Prostate gland (tissue), 2 donors: ENCODE measurements around the gene RSRC1.

Source experiments
- CTCF ChIP-seq, 4 experiments: fragments of 200-600 bp in 2 of 4; fragments of 450-650 bp in 2 of 4; sonication (generic) in 2 of 4; IDR thresholded peaks; 1 replicate in 3 of 4; 2 replicates in 1 of 4; pipeline ENCODE4 v1.5.1; 2016 to 2019; ENCODE audit warnings: antibody characterized with exemption in 4 of 4, mild to moderate bottlenecking in 2 of 4, moderate library complexity in 2 of 4
- POLR2AphosphoS5 ChIP-seq: sonication (generic); formaldehyde crosslinking; IDR thresholded peaks from one replicate; pipeline ENCODE4 v1.6.1; 2017; ENCODE audit warnings: antibody characterized with exemption

GRCh38 chr3:158217992-158218391 lies 108.1 kb downstream of the RSRC1 start:
- TF ChIP-seq POLR2AphosphoS5: no peak
- TF ChIP-seq CTCF (IDR thresholded peaks at IDR 0.05): no peak
